ENCODE results near the gene ADGRG3. TPM values are rescaled to one million over a fixed set of nuclear protein-coding genes. Genes with fewer than 3 reads are reported as not detected.
A peak's percentile ranks its signal among the peaks of the same experiment; 100 is the strongest.

ADGRG3 gene
- total RNA-seq, 4 donors from 2014 or later: 2.3 to 17.7 (median 4.4) TPM

- DNase-seq (ENCODE audit: low spot score): no peak
- peak; percentile 49 for ATAC-seq (ENCODE audit: low FRiP score)
- TF ChIP-seq CTCF (IDR thresholded peaks at IDR 0.05): no peak
These were observed 52.1 kb downstream of the ADGRG3 start for GRCh38 chr16:57720142-57720575.

GRCh38 chr16:57721356-57722209 lies 53.5 kb downstream of the ADGRG3 start:
- TF ChIP-seq CTCF (IDR thresholded peaks at IDR 0.05): no peak
- DNase-seq (ENCODE audit: low spot score) (no peak), ATAC-seq (ENCODE audit: low FRiP score) (no peak)

GRCh38 chr16:57722210-57722499 lies 54.0 kb downstream of the ADGRG3 start:
- DNase-seq (ENCODE audit: low spot score) (no peak), ATAC-seq (ENCODE audit: low FRiP score) (no peak)
- TF ChIP-seq CTCF (IDR thresholded peaks at IDR 0.05): no peak

- no peak for ATAC-seq (ENCODE audit: low FRiP score)
- TF ChIP-seq CTCF (IDR thresholded peaks at IDR 0.05): no peak
These were observed 54.5 kb downstream of the ADGRG3 start for GRCh38 chr16:57722651-57723050.

GRCh38 chr16:57723170-57723569 lies 55.1 kb downstream of the ADGRG3 start:
- TF ChIP-seq CTCF (IDR thresholded peaks at IDR 0.05): no peak
- no peak for ATAC-seq (ENCODE audit: low FRiP score)
- DNase-seq (ENCODE audit: low spot score): no peak

More at GRCh38 chr16:57722651-57723050, 54.5 kb downstream of the ADGRG3 start:
- no peak for DNase-seq (ENCODE audit: low spot score)

GRCh38 chr16:57724531-57724930 lies 56.4 kb downstream of the ADGRG3 start:
- ATAC-seq (ENCODE audit: low FRiP score) (no peak), DNase-seq (ENCODE audit: low spot score) (no peak)
- no peak for TF ChIP-seq CTCF (IDR thresholded peaks at IDR 0.05)

GRCh38 chr16:57725151-57725550 lies 57.0 kb downstream of the ADGRG3 start:
- DNase-seq (ENCODE audit: low spot score) (no peak), ATAC-seq (ENCODE audit: low FRiP score) (no peak)
- TF ChIP-seq CTCF (IDR thresholded peaks at IDR 0.05): no peak
